Fibroblast of the conjunctiva (primary cell): ENCODE measurements around the gene SMIM38.

Experiments used
- DNase-seq: peaks from one replicate; pipeline ENCODE4 v3.0.0-alpha.2; 2010; ENCODE audit warnings: low read depth

Gene SMIM38

GRCh38 chr11:69155302-69156234, at the start of gene SMIM38:
Gene SMIM38 (plus strand): TSS chr11:69155935. CDS start chr11:69157847, 1,912 bp downstream.
- no peak for DNase-seq

DNA sequence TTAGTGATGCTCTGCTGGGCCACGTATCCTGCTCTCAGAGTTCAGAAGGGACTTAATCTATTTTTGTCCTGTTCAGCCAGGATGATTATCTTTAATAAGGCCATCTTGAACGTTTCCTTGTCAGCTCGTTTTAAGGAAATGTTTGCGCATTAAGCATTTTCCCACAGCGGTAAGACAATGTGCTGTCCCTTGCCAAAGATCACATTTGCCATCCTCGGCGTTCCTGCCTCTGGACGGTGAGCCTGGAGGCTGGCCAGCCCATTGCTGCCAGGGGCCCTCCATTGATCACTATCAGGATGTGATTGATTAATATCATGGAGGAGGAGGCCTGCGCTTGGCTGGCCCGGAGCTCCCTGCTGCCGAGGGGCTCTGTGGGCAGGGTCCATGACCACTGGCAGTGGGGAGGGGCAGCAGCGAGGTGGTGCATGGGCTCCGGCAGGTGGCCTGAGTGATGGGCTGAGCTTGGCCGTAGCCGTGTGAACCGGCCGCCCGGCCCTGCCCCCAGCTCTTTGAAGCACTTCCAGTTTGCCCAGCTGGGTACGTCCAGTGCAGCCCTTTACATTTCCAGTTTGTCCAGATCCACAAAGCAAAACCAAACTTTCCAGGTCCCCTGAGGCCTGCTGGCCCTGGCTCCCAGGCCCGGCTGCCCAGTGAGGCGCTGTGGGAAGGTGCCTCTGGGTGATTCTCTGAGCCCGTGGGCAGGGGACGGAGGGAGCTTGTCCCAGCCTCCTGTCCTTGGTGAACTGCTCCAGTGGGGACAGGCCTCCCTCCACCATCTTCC, 49.5 kb upstream of the SMIM38 start:
- no peak for DNase-seq

- no peak for DNase-seq
Measured at GRCh38 chr11:69107413-69107812, 48.3 kb upstream of the SMIM38 start.

DNA sequence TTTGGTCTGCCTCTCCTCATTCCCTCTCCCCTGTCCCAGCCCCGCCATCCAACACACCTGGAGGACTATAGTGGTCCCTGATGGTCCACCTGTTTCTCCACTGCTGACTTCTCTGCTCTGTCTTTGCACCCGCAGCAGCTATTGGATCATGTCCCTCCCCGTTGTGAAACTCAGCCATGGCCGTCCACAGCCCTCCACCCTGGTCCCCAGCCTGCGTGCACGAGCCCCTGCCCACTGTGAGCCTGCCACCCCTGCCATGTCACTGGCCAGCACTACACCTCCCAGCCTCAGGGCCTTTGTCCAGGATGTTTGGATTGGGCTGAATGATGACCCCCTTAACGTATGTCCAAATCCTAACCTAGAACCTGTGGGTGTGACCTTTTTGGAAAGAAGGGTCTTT, 47.7 kb upstream of the SMIM38 start:
- no peak for DNase-seq

DNA sequence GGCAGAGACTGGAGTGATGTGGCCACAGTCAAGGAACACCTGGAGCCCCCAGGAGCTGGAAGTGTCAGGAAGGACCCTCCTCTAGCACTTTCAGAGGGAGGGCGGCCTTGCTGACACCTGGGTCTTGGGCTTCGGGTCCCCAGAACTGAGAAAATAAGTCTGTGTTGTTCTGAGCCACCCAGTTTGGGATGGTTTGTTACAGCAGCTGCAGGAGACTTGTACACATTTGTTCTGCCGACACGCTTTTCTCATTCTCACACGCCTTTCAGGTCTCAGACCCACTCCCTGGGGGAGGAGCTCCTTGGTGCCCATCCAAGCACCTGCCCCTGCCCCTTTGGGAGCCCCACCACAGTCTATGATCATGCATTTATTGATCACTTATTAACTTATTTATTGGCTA, 47.2 kb upstream of the SMIM38 start:
- DNase-seq: no peak

- no peak for DNase-seq
Measured at GRCh38 chr11:69109101-69109500, 46.6 kb upstream of the SMIM38 start.

DNA sequence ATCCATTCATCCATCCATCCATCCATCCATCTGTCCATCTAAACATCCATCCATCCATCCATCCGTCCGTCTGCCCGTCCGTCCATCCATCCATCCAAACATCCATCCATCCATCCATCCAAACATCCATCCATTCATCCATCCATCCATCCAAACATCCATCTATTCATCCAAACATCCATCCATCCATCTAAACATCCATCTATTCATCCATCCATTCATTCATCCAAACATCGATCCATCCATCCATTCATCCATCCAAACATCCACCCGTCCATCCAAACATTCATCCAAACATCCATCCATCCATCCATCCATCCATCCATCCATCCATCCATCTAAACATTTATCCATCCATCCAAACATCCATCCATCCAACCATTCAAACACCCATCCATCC, 45.3 kb upstream of the SMIM38 start:
- DNase-seq: no peak

- no peak for DNase-seq
Measured at GRCh38 chr11:69111624-69112542, 43.9 kb upstream of the SMIM38 start.

- DNase-seq: no peak
Measured at GRCh38 chr11:69113226-69113625, 42.5 kb upstream of the SMIM38 start.

- no peak for DNase-seq
Measured at GRCh38 chr11:69113646-69114340, 41.9 kb upstream of the SMIM38 start.

DNA sequence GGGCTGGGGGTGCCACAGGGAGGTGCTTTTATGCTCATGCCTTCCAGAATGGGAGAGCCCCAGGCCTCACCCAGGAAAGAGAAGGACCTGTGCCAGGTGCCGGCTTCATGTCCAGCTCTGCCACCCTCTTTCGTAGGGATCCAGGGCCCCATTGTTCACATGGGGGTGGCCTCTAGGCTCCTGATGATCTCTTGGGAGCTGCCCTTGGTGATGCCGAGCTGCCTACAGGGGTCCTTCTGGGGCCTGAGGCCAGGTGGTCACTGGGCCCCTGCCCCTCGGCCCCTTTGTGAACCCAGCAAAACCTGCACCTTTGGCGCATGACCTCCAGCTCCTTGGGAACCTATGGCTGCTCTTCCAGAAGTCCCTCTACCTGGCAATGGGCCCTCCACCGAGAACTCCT, 41.4 kb upstream of the SMIM38 start:
- no peak for DNase-seq

- no peak for DNase-seq
Measured at GRCh38 chr11:69114811-69115523, 40.8 kb upstream of the SMIM38 start.

GRCh38 chr11:69115586-69116560, 39.9 kb upstream of the SMIM38 start:
- no peak for DNase-seq

DNA sequence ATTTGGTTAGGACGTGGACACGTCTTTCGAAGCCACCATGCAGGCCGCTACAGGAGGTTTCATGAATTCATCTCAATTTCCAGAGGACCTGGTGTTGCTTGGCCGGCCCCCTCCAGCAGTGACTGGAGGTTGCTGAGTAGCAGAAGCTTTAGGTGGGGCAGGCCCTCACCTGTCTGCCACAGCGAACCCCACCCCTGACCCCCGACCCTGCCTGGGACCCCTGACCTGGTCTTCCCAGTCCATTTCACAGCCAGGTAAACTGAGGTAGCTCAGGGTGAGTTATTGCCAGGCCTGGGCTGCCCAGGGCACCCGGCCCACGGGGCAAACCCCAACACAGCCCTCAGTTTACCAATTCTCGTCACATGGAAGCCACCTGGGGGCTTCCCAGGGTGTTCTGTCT, 39.1 kb upstream of the SMIM38 start:
- DNase-seq: no peak

DNA sequence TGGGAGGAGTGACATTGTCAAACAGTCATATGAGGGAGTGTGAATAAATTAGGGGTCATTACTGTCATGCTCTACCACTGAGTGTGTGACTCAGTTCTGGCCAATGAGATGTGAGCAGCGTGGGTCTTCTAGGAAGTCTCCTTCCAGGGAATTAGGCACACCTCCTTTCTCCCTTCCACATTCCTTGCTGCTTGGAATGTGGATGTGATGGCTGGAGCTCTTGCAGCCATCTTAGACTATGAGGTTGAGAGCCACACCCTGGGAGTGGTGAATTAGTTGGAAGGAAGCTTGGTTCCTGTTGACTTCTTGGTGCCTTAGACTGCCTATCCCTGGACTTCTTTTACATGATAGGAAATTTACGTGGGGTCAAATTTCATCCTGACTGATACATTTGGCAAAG, 36.5 kb upstream of the SMIM38 start:
- no peak for DNase-seq

GRCh38 chr11:69120096-69120875, 35.4 kb upstream of the SMIM38 start:
- no peak for DNase-seq

DNA sequence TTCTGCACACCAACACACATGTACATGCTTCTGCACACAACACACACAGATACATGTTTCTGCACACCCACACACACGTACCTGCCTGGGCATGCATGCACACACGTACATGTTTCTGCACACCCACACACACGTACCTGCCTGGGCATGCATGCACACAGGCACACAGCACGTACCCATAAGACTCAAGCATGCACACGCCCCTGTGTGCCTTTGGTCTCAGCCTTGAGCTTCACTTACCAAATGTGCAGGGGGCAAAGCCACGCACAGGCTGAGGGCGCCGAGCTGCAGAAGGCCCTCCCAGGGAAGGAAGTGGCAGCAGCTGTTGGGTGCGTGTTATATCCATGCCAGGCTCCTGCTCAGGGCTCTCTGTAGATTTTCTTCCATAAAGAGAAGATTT, 34.7 kb upstream of the SMIM38 start:
- DNase-seq: no peak

DNA sequence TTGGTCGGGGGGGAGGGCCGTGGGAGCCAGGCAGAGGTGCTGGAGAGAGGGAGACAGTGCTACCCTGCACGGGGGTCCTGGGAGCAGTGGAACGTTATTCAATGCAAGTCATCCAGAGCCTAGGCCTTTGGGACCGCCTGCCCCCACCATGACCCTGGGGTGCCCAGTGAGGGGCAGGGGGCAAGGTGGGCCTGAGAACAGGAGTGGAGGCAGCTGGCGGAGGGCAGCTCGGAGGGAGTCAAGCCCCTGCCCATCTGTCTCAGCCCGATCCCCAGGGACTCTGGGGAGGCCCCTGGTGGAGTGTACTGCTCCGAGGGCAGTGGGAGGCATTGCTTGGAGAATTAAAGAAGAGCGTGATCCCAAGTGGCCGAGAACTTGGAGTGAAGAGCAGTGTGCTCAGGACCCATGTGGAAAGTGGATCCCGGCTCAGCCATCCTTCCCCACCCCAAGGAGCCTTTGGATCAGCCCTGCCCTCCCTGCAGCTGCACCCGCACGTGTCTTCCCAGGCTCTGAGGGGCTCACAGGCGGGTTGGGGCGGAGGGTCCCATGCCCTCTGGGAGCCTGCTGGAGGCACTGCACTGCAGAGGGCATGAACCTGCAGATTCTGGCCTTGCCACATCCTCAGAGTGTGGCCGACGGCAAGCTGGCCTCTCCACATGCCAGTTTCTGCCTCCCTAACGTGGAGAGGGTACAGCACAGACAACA, 34.0 kb upstream of the SMIM38 start:
- DNase-seq: no peak
